Mesenchymal stem cell (in vitro differentiated cells and primary cell): ENCODE data around the gene LGALSL.

ENCODE experiments used
- DNase-seq: peaks from one replicate; pipeline ENCODE4 v3.0.0-alpha.2; 2013
- H2AFZ ChIP-seq: one replicate; pipeline ENCODE4 v1.6.1; 2013; ENCODE audit warnings: low read depth, mild to moderate bottlenecking, control low read depth, inconsistent platforms, low read length, moderate library complexity
- H2AK5ac ChIP-seq: 2 replicates; pipeline ENCODE4 v1.6.1; 2013; ENCODE audit warnings: low read length, moderate library complexity, mild to moderate bottlenecking, inconsistent platforms; ENCODE audit not compliant: severe bottlenecking
- H2BK120ac ChIP-seq: one replicate; pipeline ENCODE4 v1.6.1; 2013; ENCODE audit warnings: low read depth, mild to moderate bottlenecking, inconsistent platforms, low read length, moderate library complexity
- H2BK12ac ChIP-seq, 2 experiments: one replicate each; pipeline ENCODE4 v1.6.1; 2013; ENCODE audit warnings: inconsistent platforms in 2 of 2, low read length in 2 of 2, mild to moderate bottlenecking in 2 of 2, moderate library complexity in 2 of 2, control low read depth in 1 of 2
- H2BK15ac ChIP-seq: one replicate; pipeline ENCODE4 v1.6.1; 2013; ENCODE audit warnings: mild to moderate bottlenecking, low read depth, inconsistent platforms; ENCODE audit not compliant: poor library complexity, severe bottlenecking
- H2BK5ac ChIP-seq: 2 replicates; pipeline ENCODE4 v1.6.1; 2013; ENCODE audit warnings: low read depth, mild to moderate bottlenecking, low read length, control low read depth, inconsistent platforms; ENCODE audit not compliant: poor library complexity, severe bottlenecking
- H3K14ac ChIP-seq, 2 experiments: one replicate each; pipeline ENCODE4 v1.6.1; 2013; ENCODE audit warnings: inconsistent platforms in 2 of 2, low read length in 2 of 2, control low read depth in 1 of 2, mild to moderate bottlenecking in 1 of 2, moderate library complexity in 1 of 2
- H3K18ac ChIP-seq, 2 experiments: one replicate each; pipeline ENCODE4 v1.6.1; 2013; ENCODE audit warnings: inconsistent platforms in 2 of 2, low read length in 2 of 2, control low read depth in 1 of 2, low read depth in 1 of 2, mild to moderate bottlenecking in 1 of 2
- H3K23ac ChIP-seq, 2 experiments: one replicate each; pipeline ENCODE4 v1.6.1; 2013; ENCODE audit warnings: inconsistent platforms in 2 of 2, low read length in 2 of 2, mild to moderate bottlenecking in 2 of 2, moderate library complexity in 2 of 2, control low read depth in 1 of 2
- H3K27ac ChIP-seq: 2 replicates; pipeline ENCODE4 v1.5.1; 2013; ENCODE audit warnings: mild to moderate bottlenecking, moderate library complexity, low read length, control low read depth, inconsistent platforms; ENCODE audit not compliant: poor library complexity, severe bottlenecking
- H3K27me3 ChIP-seq, 2 experiments: 2 replicates each; pipeline versions ENCODE4 v1.6.1 to v1.7.0; 2013; ENCODE audit warnings: low read length in 2 of 2, mild to moderate bottlenecking in 2 of 2, moderate library complexity in 2 of 2, control low read depth in 1 of 2, inconsistent platforms in 1 of 2; ENCODE audit not compliant: control insufficient read depth in 1 of 2, insufficient read depth in 1 of 2
- H3K36me3 ChIP-seq, 2 experiments: 2 replicates each; pipeline versions ENCODE4 v1.6.1 to v1.7.0; 2013; ENCODE audit warnings: low read length in 2 of 2, control low read depth in 1 of 2, inconsistent platforms in 1 of 2, low read depth in 1 of 2, mild to moderate bottlenecking in 1 of 2; ENCODE audit not compliant: insufficient read depth in 2 of 2, control insufficient read depth in 1 of 2
- H3K4ac ChIP-seq, 2 experiments: one replicate each; pipeline ENCODE4 v1.6.1; 2013; ENCODE audit warnings: inconsistent platforms in 2 of 2, low read length in 2 of 2, mild to moderate bottlenecking in 2 of 2, moderate library complexity in 2 of 2, control low read depth in 1 of 2, low read depth in 1 of 2
- H3K4me1 ChIP-seq: 2 replicates; pipeline ENCODE4 v1.6.1; 2013; ENCODE audit warnings: low read depth, low read length, control low read depth; ENCODE audit not compliant: control insufficient read depth, insufficient read depth
- H3K4me2 ChIP-seq: 2 replicates; pipeline ENCODE4 v1.6.1; 2013; ENCODE audit warnings: low read length, mild to moderate bottlenecking, inconsistent platforms; ENCODE audit not compliant: poor library complexity, severe bottlenecking
- H3K4me3 ChIP-seq, 2 experiments: 2 replicates each; pipeline versions ENCODE4 v1.5.1 to v1.7.0; 2013; ENCODE audit warnings: low read length in 2 of 2, mild to moderate bottlenecking in 2 of 2, control low read depth in 1 of 2, low read depth in 1 of 2; ENCODE audit not compliant: insufficient read depth in 1 of 2
- H3K79me1 ChIP-seq: replicated peaks from 2 replicates; pipeline ENCODE4 v1.6.1; 2013; ENCODE audit warnings: mild to moderate bottlenecking, control low read depth, low read length, inconsistent platforms; ENCODE audit not compliant: poor library complexity, severe bottlenecking
- H3K9ac ChIP-seq: 2 replicates; pipeline ENCODE4 v1.7.0; 2013; ENCODE audit warnings: mild to moderate bottlenecking, low read length, moderate library complexity
- H3K9me3 ChIP-seq: 2 replicates; pipeline ENCODE4 v1.7.0; 2013; ENCODE audit warnings: mild to moderate bottlenecking, low read length; ENCODE audit not compliant: control insufficient read depth
- H4K8ac ChIP-seq: one replicate; pipeline ENCODE4 v1.6.1; 2013; ENCODE audit warnings: inconsistent platforms, mild to moderate bottlenecking, low read length, moderate library complexity
- H4K91ac ChIP-seq: one replicate; pipeline ENCODE4 v1.6.1; 2013; ENCODE audit warnings: mild to moderate bottlenecking, low read length, inconsistent platforms
- WGBS: methylation state at CpG from one replicate; pipeline ENCODE4 v1.1.7; 2013; ENCODE audit warnings: mixed read lengths; 5-methylcytosine and 5-hydroxymethylcytosine counted together

The LGALSL gene

DNA sequence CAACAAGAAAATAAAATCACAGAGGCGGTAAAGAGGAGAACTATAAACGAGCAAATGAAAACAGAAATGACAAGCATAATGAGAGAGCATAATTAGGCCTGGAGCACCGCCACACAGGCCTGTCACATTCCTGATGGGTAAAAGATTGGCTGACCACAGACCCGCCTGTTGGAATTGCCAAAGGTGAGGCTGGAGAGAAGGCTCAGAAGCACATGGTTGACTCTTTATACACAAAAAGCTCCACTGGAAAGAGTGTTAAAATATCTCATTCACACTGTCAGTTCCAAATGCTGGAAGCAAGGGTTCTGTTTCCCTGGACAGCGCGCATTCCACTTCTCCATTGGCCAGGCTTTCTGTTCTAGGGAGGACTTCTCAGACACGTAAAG, 5.9 kb upstream of the LGALSL start:
- Histone ChIP-seq H3K79me1 (no peaks in the 10 kb centered on the region), H4K8ac (no peak overlapping the region), H3K4me1 (peaks cover 3% of the 10 kb centered on the region), H3K23ac (no peak overlapping the region), H3K4me3 (no peak overlapping the region), H2BK5ac (no peak overlapping the region), H2BK12ac (no peak overlapping the region), H4K91ac (no peak overlapping the region), H3K4ac (no peak overlapping the region), H3K9ac (no peak overlapping the region), H2BK120ac (no peak overlapping the region), H2AK5ac (no peak overlapping the region), H3K27ac (no peak overlapping the region), H3K18ac (no peak overlapping the region), H3K14ac (no peak overlapping the region), H3K36me3 (no peaks in the 10 kb centered on the region), H3K4me2 (no peak overlapping the region), H3K9me3 (no peaks in the 10 kb centered on the region), H3K27me3 (peaks cover 2 to 15% of the 10 kb centered on the region in 2 experiments), H2AFZ (no peak overlapping the region), H2BK15ac (no peak overlapping the region)
- 94% methylated on average over 7 of the region's 7 CpGs for WGBS
- no peak for DNase-seq

DNA sequence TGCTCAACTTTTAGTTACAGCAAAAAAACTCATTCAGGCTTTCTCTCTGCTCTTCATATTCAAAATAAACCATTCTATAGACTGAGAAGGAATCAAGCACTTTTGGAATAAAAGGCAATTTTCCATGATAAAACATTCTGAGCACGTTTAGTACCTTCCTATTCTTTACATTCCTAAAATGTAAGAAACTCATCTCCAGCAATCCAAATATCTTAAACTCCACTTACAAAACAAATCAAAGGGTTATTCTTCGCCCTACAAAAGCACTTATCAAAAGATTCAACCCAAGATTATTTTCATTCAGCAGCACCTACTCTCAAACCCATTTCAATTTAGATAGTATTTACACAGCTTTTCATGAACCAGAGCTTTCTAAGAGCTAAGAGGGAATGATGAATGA, 2.9 kb upstream of the LGALSL start:
- H2BK5ac ChIP-seq, result no peak overlapping the region

DNA sequence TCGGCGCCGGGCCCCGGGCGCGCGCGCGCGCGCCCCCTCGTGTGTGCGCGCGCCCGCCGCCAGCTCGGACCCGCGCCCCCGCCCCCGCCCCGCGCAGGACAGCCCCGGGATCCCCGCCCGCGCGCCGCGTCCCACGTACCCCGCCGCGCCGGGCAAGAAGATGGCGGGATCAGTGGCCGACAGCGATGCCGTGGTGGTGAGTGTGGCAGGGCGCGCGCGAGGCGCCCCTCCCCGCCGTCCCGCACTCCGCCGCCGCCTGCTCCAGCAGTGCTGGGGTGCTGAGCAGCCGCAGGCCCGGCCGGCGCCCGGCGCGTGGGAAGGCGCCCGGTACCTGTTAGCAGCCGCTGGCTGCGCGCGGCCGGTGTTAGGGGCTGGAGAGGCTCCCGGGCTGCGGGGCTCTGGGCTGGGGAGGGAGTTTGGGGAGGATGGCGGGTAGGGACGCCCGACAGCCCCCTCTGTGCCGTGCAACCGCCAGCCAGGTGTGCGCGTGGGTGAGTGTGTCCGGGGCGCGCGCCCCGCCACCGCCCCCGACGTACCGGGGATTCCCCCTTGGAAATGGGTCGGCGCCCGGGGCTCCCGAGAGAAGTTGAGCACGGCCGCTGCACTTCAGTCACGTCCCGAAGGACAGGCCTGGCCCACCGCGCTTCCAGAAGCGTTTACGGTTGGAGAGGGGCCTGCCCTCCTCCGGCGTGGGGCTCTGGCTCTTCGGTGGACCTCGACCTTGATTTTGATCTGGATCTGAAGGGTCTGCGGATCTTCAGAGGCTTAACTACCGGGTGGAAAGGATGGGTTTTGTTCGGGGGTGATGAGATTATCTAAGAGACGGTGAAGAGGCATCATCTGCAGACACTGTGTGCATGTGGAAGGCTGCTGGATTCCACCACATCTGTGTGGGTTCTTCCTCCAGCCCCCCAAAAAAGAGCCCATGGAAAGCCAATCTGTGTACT, 697 bp downstream of the LGALSL start:
- Histone ChIP-seq H2BK12ac (peak overlapping the region in 1 of 2 experiments; percentile 94), H3K79me1 (peaks cover 7% of the 10 kb centered on the region), H2AFZ (peak overlapping the region; percentile 95), H2BK15ac (peak overlapping the region; percentile 90), H3K4ac (peak overlapping the region; percentile 81 to 96), H2BK5ac (peak overlapping the region; percentile 57), H3K4me2 (peak overlapping the region; percentile 78), H3K36me3 (peaks cover 4 to 20% of the 10 kb centered on the region in 2 experiments), H3K23ac (peak overlapping the region in 1 of 2 experiments; percentile 83), H3K27ac (no peak overlapping the region), H3K27me3 (no peaks in the 10 kb centered on the region), H3K9me3 (no peaks in the 10 kb centered on the region), H3K9ac (peak overlapping the region; percentile 76), H3K14ac (peak overlapping the region in 1 of 2 experiments; percentile 93), H4K8ac (peak overlapping the region; percentile 94), H3K18ac (peak overlapping the region; percentile 95 to 97), H2AK5ac (peak overlapping the region; percentile 36), H4K91ac (peak overlapping the region; percentile 89), H2BK120ac (peak overlapping the region; percentile 94), H3K4me1 (peaks cover 10% of the 10 kb centered on the region), H3K4me3 (peak overlapping the region; percentile 76 to 77)
- peak; percentile 62 for DNase-seq
- 2% methylated on average over 100 of the region's 103 CpGs for WGBS

More for the DNA sequence above, 2.9 kb upstream of the LGALSL start:
- Histone ChIP-seq H4K91ac (no peak overlapping the region), H2BK15ac (no peak overlapping the region), H3K4me3 (no peak overlapping the region), H3K14ac (no peak overlapping the region), H2BK120ac (no peak overlapping the region), H3K18ac (no peak overlapping the region), H3K27me3 (peaks cover 0 to 3% of the 10 kb centered on the region in 2 experiments), H3K4me1 (peaks cover 10% of the 10 kb centered on the region), H3K79me1 (peaks cover 7% of the 10 kb centered on the region), H3K4ac (no peak overlapping the region), H3K4me2 (no peak overlapping the region), H2BK12ac (no peak overlapping the region), H3K9me3 (no peaks in the 10 kb centered on the region), H3K23ac (no peak overlapping the region), H2AFZ (no peak overlapping the region), H3K36me3 (peaks cover 0 to 4% of the 10 kb centered on the region in 2 experiments), H3K27ac (no peak overlapping the region), H2AK5ac (no peak overlapping the region), H4K8ac (no peak overlapping the region), H3K9ac (no peak overlapping the region)
- DNase-seq, result no peak
- 92% methylated on average over 2 of the region's 2 CpGs for WGBS

DNA sequence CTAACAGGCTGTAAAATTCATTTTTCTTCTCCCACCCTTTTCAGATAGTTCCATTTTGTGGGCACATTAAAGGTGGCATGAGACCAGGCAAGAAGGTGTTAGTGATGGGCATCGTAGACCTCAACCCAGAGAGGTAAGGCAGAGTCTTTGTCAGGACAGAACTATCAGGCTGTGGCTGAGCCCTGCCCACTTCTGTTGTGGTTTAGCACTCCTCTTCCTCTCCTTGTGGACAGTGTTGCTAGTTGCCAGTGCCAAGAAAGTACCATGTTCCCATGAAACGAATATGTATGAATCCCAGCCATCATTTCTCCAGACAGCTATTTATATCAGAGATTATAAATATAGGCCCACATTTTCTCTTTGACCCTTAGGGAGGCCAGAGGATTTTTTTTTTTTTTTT, 1.6 kb downstream of the LGALSL start:
- Histone ChIP-seq H2BK120ac (no peak overlapping the region), H2AFZ (no peak overlapping the region), H3K4me3 (peak overlapping the region in 1 of 2 experiments; percentile 76), H3K9ac (peak overlapping the region; percentile 68), H2AK5ac (no peak overlapping the region), H4K91ac (no peak overlapping the region), H3K27ac (no peak overlapping the region), H3K4ac (no peak overlapping the region), H2BK15ac (no peak overlapping the region), H3K14ac (no peak overlapping the region), H3K23ac (no peak overlapping the region), H3K9me3 (no peaks in the 10 kb centered on the region), H3K79me1 (peaks cover 7% of the 10 kb centered on the region), H4K8ac (peak overlapping the region; percentile 60), H2BK12ac (no peak overlapping the region), H3K36me3 (peaks cover 4 to 20% of the 10 kb centered on the region in 2 experiments), H3K18ac (no peak overlapping the region), H3K27me3 (no peaks in the 10 kb centered on the region), H3K4me1 (peaks cover 10% of the 10 kb centered on the region), H2BK5ac (no peak overlapping the region), H3K4me2 (no peak overlapping the region)
- 100% methylated on average over 2 of the region's 2 CpGs for WGBS
- peak; percentile 2 for DNase-seq
